ENCODE data around the gene VTI1A. TPM values are rescaled to one million over a fixed set of nuclear protein-coding genes. Genes with fewer than 3 reads are reported as not detected.

Gene VTI1A
- total and polyA plus RNA-seq, 2 experiments from 2014 or later, result 20.4 to 39.8 TPM

- H4K20me1 ChIP-seq (ENCODE audit: insufficient read depth, poor library complexity, severe bottlenecking), result no peaks in the 10 kb centered on the region
- H2AFZ ChIP-seq, result no peak overlapping the region
- no peak overlapping the region for H3K4me3 ChIP-seq
- H3K27me3 ChIP-seq, result no peaks in the 10 kb centered on the region
- H3K4me2 ChIP-seq, result no peak overlapping the region
- no peak for DNase-seq (ENCODE audit: low spot score)
- no peaks in the 10 kb centered on the region for H3K79me2 ChIP-seq
- H3K9me2 ChIP-seq (replicated peaks; ENCODE audit: insufficient read depth), result no peaks in the 10 kb centered on the region
- no peaks in the 10 kb centered on the region for H3K36me3 ChIP-seq (replicated peaks; ENCODE audit: insufficient read depth, low read depth)
- H3K4me1 ChIP-seq (ENCODE audit: insufficient read depth), result peaks cover 12% of the 10 kb centered on the region
- no peaks in the 10 kb centered on the region for H3K9me3 ChIP-seq (ENCODE audit: low read depth)
- no peak overlapping the region for H3K27ac ChIP-seq
- no peak for TF ChIP-seq EZH2phosphoT487 (IDR thresholded peaks at IDR 0.05; ENCODE audit: low read depth, severe bottlenecking, unreplicated experiment)
- TF ChIP-seq CTCF (IDR thresholded peaks at IDR 0.05; ENCODE audit: poor library complexity), result no peak
- TF ChIP-seq EZH2 (IDR thresholded peaks at IDR 0.05; ENCODE audit: borderline replicate concordance), result no peak
- WGBS (ENCODE audit: low lambda C conversion rate, missing lambda C conversion rate), result 99% methylated on average over 3 of the region's 3 CpGs
Measured at GRCh38 chr10:112618814-112619213, 171.8 kb downstream of the VTI1A start.

GRCh38 chr10:112619556-112619955, 172.5 kb downstream of the VTI1A start:
- Histone ChIP-seq H3K4me2 (no peak overlapping the region), H3K9me2 (replicated peaks; ENCODE audit: insufficient read depth) (no peaks in the 10 kb centered on the region), H3K36me3 (replicated peaks; ENCODE audit: insufficient read depth, low read depth) (no peaks in the 10 kb centered on the region), H3K27me3 (no peaks in the 10 kb centered on the region), H2AFZ (no peak overlapping the region), H3K4me1 (ENCODE audit: insufficient read depth) (peaks cover 13% of the 10 kb centered on the region), H3K4me3 (no peak overlapping the region), H3K79me2 (no peaks in the 10 kb centered on the region), H3K9me3 (ENCODE audit: low read depth) (no peaks in the 10 kb centered on the region), H4K20me1 (ENCODE audit: insufficient read depth, poor library complexity, severe bottlenecking) (no peaks in the 10 kb centered on the region), H3K27ac (no peak overlapping the region)
- no peak for DNase-seq (ENCODE audit: low spot score)
- TF ChIP-seq EZH2 (IDR thresholded peaks at IDR 0.05; ENCODE audit: borderline replicate concordance), result no peak
- TF ChIP-seq EZH2phosphoT487 (IDR thresholded peaks at IDR 0.05; ENCODE audit: low read depth, severe bottlenecking, unreplicated experiment), result no peak
- TF ChIP-seq CTCF (IDR thresholded peaks at IDR 0.05; ENCODE audit: poor library complexity), result no peak
- WGBS (ENCODE audit: low lambda C conversion rate, missing lambda C conversion rate), result 79% methylated on average over 4 of the region's 4 CpGs

- no peaks in the 10 kb centered on the region for H3K79me2 ChIP-seq
- H3K27me3 ChIP-seq, result no peaks in the 10 kb centered on the region
- no peak for DNase-seq (ENCODE audit: low spot score)
- H3K27ac ChIP-seq, result no peak overlapping the region
- no peaks in the 10 kb centered on the region for H3K9me3 ChIP-seq (ENCODE audit: low read depth)
- WGBS (ENCODE audit: low lambda C conversion rate, missing lambda C conversion rate), result 48% methylated on average over 2 of the region's 2 CpGs
- H3K9me2 ChIP-seq (replicated peaks; ENCODE audit: insufficient read depth), result no peaks in the 10 kb centered on the region
- no peaks in the 10 kb centered on the region for H3K36me3 ChIP-seq (replicated peaks; ENCODE audit: insufficient read depth, low read depth)
- no peak overlapping the region for H3K4me3 ChIP-seq
- H3K4me1 ChIP-seq (ENCODE audit: insufficient read depth), result peaks cover 13% of the 10 kb centered on the region
- no peaks in the 10 kb centered on the region for H4K20me1 ChIP-seq (ENCODE audit: insufficient read depth, poor library complexity, severe bottlenecking)
- no peak overlapping the region for H3K4me2 ChIP-seq
- no peak for TF ChIP-seq EZH2phosphoT487 (IDR thresholded peaks at IDR 0.05; ENCODE audit: low read depth, severe bottlenecking, unreplicated experiment)
- no peak for TF ChIP-seq CTCF (IDR thresholded peaks at IDR 0.05; ENCODE audit: poor library complexity)
- no peak for TF ChIP-seq EZH2 (IDR thresholded peaks at IDR 0.05; ENCODE audit: borderline replicate concordance)
- H2AFZ ChIP-seq, result no peak overlapping the region
Measured at GRCh38 chr10:112622786-112623185, 175.8 kb downstream of the VTI1A start.

GRCh38 chr10:112624546-112625048, 177.6 kb downstream of the VTI1A start:
- Histone ChIP-seq H3K9me2 (replicated peaks; ENCODE audit: insufficient read depth) (no peaks in the 10 kb centered on the region), H3K27ac (no peak overlapping the region), H3K4me2 (no peak overlapping the region), H3K79me2 (no peaks in the 10 kb centered on the region), H3K36me3 (replicated peaks; ENCODE audit: insufficient read depth, low read depth) (no peaks in the 10 kb centered on the region), H3K9me3 (ENCODE audit: low read depth) (no peaks in the 10 kb centered on the region), H3K27me3 (no peaks in the 10 kb centered on the region), H2AFZ (no peak overlapping the region), H3K4me1 (ENCODE audit: insufficient read depth) (peaks cover 16% of the 10 kb centered on the region), H3K4me3 (no peak overlapping the region), H4K20me1 (ENCODE audit: insufficient read depth, poor library complexity, severe bottlenecking) (no peaks in the 10 kb centered on the region)
- 92% methylated on average over 7 of the region's 7 CpGs for WGBS (ENCODE audit: low lambda C conversion rate, missing lambda C conversion rate)
- TF ChIP-seq EZH2phosphoT487 (IDR thresholded peaks at IDR 0.05; ENCODE audit: low read depth, severe bottlenecking, unreplicated experiment), result no peak
- no peak for TF ChIP-seq CTCF (IDR thresholded peaks at IDR 0.05; ENCODE audit: poor library complexity)
- no peak for TF ChIP-seq EZH2 (IDR thresholded peaks at IDR 0.05; ENCODE audit: borderline replicate concordance)
- DNase-seq (ENCODE audit: low spot score), result no peak
